Umbilical cord (tissue), 2 donors: Measurements from ENCODE around the gene CIDEC. TPM values are rescaled to one million over a fixed set of nuclear protein-coding genes. Genes with fewer than 3 reads are reported as not detected.
"Not testable (repeated sequence)": the region's sequence is repeated elsewhere in the genome, so short reads cannot be mapped to it uniquely, and the experiment has no call there.

Experiments
- DNase-seq: peaks from one replicate; pipeline ENCODE4 v3.0.0-alpha.2; 2015; ENCODE audit warnings: low spot score
- total RNA-seq: library from RNA; depleted of rRNA; stranded (reverse); fragments of >200 nt; gene quantifications from one replicate; pipeline ENCODE4 v1.2.3, GENCODE V29; 2014; ENCODE audit warnings: low replicate concordance; ENCODE audit not compliant: insufficient read depth

CIDEC gene
- total RNA-seq, 1 donor from 2014 or later = 4.6 TPM

GRCh38 chr3:9876255-9876654 lies 3.8 kb downstream of the CIDEC start:
- DNase-seq = not testable (repeated sequence)

GRCh38 chr3:9875448-9875847 lies 4.6 kb downstream of the CIDEC start:
- no peak for DNase-seq

GRCh38 chr3:9872067-9872466 lies 8.0 kb downstream of the CIDEC start:
- DNase-seq = not testable (repeated sequence)

GRCh38 chr3:9870978-9871377 lies 9.1 kb downstream of the CIDEC start:
- DNase-seq = no peak

GRCh38 chr3:9869955-9870354 lies 10.1 kb downstream of the CIDEC start:
- no peak for DNase-seq

- no peak for DNase-seq
Observed at GRCh38 chr3:9867106-9867505, 12.9 kb downstream of the CIDEC start.

GRCh38 chr3:9866639-9867038 lies 13.4 kb downstream of the CIDEC start:
- peak; percentile 74 for DNase-seq

- DNase-seq = not testable (repeated sequence)
Observed at GRCh38 chr3:9865125-9865637, 14.9 kb downstream of the CIDEC start.

- peak; percentile 88 for DNase-seq
Observed at GRCh38 chr3:9864200-9864927, 15.7 kb downstream of the CIDEC start.

GRCh38 chr3:9863058-9863772 lies 16.8 kb downstream of the CIDEC start:
- no peak for DNase-seq

GRCh38 chr3:9862391-9863057 lies 17.5 kb downstream of the CIDEC start:
- DNase-seq = peak; percentile 63

- no peak for DNase-seq
Observed at GRCh38 chr3:9861626-9862130, 18.4 kb downstream of the CIDEC start.

- no peak for DNase-seq
Observed at GRCh38 chr3:9861201-9861600, 18.9 kb downstream of the CIDEC start.

GRCh38 chr3:9859530-9860025 lies 20.5 kb downstream of the CIDEC start:
- no peak for DNase-seq

GRCh38 chr3:9855594-9855993 lies 24.5 kb downstream of the CIDEC start:
- DNase-seq = no peak

GRCh38 chr3:9854291-9854940 lies 25.6 kb downstream of the CIDEC start:
- DNase-seq = not testable (repeated sequence)

GRCh38 chr3:9852528-9852927 lies 27.5 kb downstream of the CIDEC start:
- no peak for DNase-seq

- peak; percentile 48 for DNase-seq
Observed at GRCh38 chr3:9851926-9852325, 28.1 kb downstream of the CIDEC start.

- not testable (repeated sequence) for DNase-seq
Observed at GRCh38 chr3:9851383-9851782, 28.7 kb downstream of the CIDEC start.

GRCh38 chr3:9848860-9849259 lies 31.2 kb downstream of the CIDEC start:
- DNase-seq = not testable (repeated sequence)

- not testable (repeated sequence) for DNase-seq
Observed at GRCh38 chr3:9847870-9848269, 32.2 kb downstream of the CIDEC start.
